ENCODE measurements around the gene SYT9.

Gene SYT9

DNA sequence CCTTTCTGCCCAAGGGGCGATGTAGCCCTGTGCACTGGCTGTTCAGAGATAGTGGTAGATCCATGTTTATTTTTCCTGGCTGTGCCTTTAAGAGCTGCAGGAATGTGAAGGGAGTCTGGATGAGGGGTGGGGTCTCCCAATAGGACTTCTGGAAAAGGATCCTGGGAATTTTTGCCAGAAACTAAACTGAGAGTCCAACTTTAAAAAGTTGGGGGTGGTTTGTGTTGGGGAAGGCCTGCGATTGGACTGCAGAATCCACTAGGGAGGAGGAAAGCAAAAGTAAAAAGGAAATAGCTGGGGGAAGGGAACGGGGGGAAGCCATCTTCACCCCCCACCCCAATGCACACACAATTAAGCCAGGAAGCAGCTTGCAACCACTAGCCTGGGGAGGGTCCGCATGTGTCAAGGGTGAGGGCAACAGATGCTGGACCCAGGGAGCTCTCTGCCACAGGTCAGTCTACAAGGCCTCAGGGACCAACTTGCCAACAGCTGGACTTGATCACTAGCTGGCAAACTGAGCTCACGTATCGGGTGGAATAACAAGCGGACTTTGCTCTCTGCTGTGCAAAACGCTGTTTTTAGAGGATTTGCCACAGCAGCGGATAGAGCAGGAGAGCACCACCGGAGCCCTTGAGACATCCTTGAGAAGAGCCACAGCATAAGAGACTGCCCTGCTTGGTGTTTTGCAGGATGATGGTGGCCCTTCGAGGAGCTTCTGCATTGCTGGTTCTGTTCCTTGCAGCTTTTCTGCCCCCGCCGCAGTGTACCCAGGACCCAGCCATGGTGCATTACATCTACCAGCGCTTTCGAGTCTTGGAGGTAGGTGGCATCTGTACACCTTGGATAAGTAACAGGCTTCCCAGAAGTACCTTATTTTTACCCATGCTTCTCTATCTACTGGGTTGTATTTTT lies 233.7 kb downstream of the SYT9 start, which contains the start of gene OLFML1:
Gene OLFML1 (plus strand): TSS at position 321 of the 912 bp plus-strand sequence. CDS start 370 bp downstream, at position 691.
- no peak within 1 kb of the TSS for H3K27ac ChIP-seq (ENCODE audit: low read depth, low read length)

DNA sequence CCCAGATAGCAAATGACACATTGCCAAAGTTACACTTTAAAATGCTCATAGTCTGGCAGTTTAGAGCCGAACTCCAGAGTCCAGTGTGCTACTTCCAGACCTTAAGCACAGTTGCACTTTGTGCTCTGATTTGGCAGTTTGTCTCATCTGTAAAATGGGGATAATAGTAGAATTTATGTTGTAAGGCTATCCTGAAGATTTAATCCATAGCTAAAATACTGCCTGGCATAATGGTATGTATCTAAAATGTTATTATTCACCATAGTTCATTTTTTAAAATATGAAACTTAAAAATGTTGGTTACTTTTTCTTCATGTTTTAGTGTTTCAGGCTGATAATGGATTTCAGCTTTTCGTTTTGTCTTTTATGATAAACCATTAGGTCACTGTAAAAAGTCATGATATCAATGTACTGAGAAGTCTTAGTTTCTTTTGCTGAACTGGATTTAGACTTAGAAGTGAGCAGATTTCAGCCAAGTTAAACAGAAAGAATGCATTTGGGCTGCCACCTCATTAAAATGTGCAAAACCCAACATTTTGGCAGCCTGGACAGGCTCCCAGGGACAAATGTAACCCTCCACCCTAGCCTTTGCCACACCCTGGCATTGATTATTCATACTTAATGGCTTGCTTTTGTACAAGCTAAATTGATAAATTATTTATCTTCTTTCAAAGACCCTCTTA lies 234.5 kb downstream of the SYT9 start:
- Histone ChIP-seq H3K9me2 (replicated peaks; ENCODE audit: control insufficient read depth, low read length) (no peaks in the 10 kb centered on the region), H3K9me3 (ENCODE audit: control insufficient read depth, insufficient read depth, low read length) (no peaks in the 10 kb centered on the region), H4K20me1 (ENCODE audit: control insufficient read depth, insufficient read depth, low read depth, low read length) (no peaks in the 10 kb centered on the region), H3K4me2 (ENCODE audit: low read length) (no peak overlapping the region), H3K27me3 (ENCODE audit: control insufficient read depth, low read length) (no peaks in the 10 kb centered on the region), H3K27ac (ENCODE audit: low read depth, low read length) (no peak overlapping the region), H3K4me3 (ENCODE audit: low read length) (no peak overlapping the region), H3K4me1 (ENCODE audit: control insufficient read depth, low read length) (no peaks in the 10 kb centered on the region), H3K36me3 (ENCODE audit: control insufficient read depth, low read length) (no peaks in the 10 kb centered on the region), H3K79me2 (ENCODE audit: control insufficient read depth, low read length) (no peaks in the 10 kb centered on the region), H3F3A (ENCODE audit: control insufficient read depth, insufficient read depth) (no peaks in the 10 kb centered on the region)
- no peak for TF ChIP-seq EZH2phosphoT487 (IDR thresholded peaks at IDR 0.05; ENCODE audit: borderline replicate concordance, low read length)
- TF ChIP-seq, protein P1, sequence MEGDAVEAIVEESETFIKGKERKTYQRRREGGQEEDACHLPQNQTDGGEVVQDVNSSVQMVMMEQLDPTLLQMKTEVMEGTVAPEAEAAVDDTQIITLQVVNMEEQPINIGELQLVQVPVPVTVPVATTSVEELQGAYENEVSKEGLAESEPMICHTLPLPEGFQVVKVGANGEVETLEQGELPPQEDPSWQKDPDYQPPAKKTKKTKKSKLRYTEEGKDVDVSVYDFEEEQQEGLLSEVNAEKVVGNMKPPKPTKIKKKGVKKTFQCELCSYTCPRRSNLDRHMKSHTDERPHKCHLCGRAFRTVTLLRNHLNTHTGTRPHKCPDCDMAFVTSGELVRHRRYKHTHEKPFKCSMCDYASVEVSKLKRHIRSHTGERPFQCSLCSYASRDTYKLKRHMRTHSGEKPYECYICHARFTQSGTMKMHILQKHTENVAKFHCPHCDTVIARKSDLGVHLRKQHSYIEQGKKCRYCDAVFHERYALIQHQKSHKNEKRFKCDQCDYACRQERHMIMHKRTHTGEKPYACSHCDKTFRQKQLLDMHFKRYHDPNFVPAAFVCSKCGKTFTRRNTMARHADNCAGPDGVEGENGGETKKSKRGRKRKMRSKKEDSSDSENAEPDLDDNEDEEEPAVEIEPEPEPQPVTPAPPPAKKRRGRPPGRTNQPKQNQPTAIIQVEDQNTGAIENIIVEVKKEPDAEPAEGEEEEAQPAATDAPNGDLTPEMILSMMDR (IDR thresholded peaks at IDR 0.05; ENCODE audit: low read depth, low read length, poor library complexity, severe bottlenecking): no peak

More for the DNA sequence above, 233.7 kb downstream of the SYT9 start, which contains the start of gene OLFML1:
- H3K79me2 ChIP-seq (ENCODE audit: control insufficient read depth, low read length): no peaks in the 10 kb centered on the region
- no peaks in the 10 kb centered on the region for H3F3A ChIP-seq (ENCODE audit: control insufficient read depth, insufficient read depth)
- no peaks in the 10 kb centered on the region for H4K20me1 ChIP-seq (ENCODE audit: control insufficient read depth, insufficient read depth, low read depth, low read length)
- TF ChIP-seq, protein P1 (IDR thresholded peaks at IDR 0.05; ENCODE audit: low read depth, low read length, poor library complexity, severe bottlenecking): no peak
- no peaks in the 10 kb centered on the region for H3K9me3 ChIP-seq (ENCODE audit: control insufficient read depth, insufficient read depth, low read length)
- no peak within 1 kb of the TSS for H3K4me2 ChIP-seq (ENCODE audit: low read length)
- no peak within 1 kb of the TSS for H3K4me3 ChIP-seq (ENCODE audit: low read length)
- no peaks in the 10 kb centered on the region for H3K27me3 ChIP-seq (ENCODE audit: control insufficient read depth, low read length)
- H3K36me3 ChIP-seq (ENCODE audit: control insufficient read depth, low read length): no peaks in the 10 kb centered on the region
- H3K9me2 ChIP-seq (replicated peaks; ENCODE audit: control insufficient read depth, low read length): no peaks in the 10 kb centered on the region
- no peaks in the 10 kb centered on the region for H3K4me1 ChIP-seq (ENCODE audit: control insufficient read depth, low read length)

DNA sequence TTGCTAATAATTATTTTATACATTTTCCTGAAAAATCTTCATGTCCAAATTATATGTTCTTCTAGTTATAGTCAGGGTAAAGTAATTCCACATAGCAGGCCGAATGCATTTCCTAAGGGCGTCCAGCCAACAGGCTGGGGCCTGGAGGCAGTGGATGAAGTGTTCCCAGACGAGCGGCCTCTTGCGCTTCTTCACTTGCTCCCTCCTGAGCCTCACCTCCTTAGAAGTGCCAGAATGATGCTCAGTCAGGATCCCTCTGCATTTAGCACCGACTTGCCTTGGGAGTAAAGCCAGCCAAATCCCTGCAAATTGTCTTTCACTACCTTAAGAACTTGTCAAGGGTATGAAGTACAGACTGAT lies 235.1 kb downstream of the SYT9 start:
- H3F3A ChIP-seq (ENCODE audit: control insufficient read depth, insufficient read depth): no peaks in the 10 kb centered on the region
- TF ChIP-seq, protein P1 (IDR thresholded peaks at IDR 0.05; ENCODE audit: low read depth, low read length, poor library complexity, severe bottlenecking): no peak
- no peak for TF ChIP-seq EZH2phosphoT487 (IDR thresholded peaks at IDR 0.05; ENCODE audit: borderline replicate concordance, low read length)
- no peak overlapping the region for H3K4me2 ChIP-seq (ENCODE audit: low read length)
- no peak overlapping the region for H3K4me3 ChIP-seq (ENCODE audit: low read length)
- H3K27ac ChIP-seq (ENCODE audit: low read depth, low read length): no peak overlapping the region
- H3K9me2 ChIP-seq (replicated peaks; ENCODE audit: control insufficient read depth, low read length): no peaks in the 10 kb centered on the region
- no peaks in the 10 kb centered on the region for H4K20me1 ChIP-seq (ENCODE audit: control insufficient read depth, insufficient read depth, low read depth, low read length)
- H3K9me3 ChIP-seq (ENCODE audit: control insufficient read depth, insufficient read depth, low read length): no peaks in the 10 kb centered on the region
- H3K4me1 ChIP-seq (ENCODE audit: control insufficient read depth, low read length): no peaks in the 10 kb centered on the region
- no peaks in the 10 kb centered on the region for H3K27me3 ChIP-seq (ENCODE audit: control insufficient read depth, low read length)
- no peaks in the 10 kb centered on the region for H3K79me2 ChIP-seq (ENCODE audit: control insufficient read depth, low read length)
- H3K36me3 ChIP-seq (ENCODE audit: control insufficient read depth, low read length): no peaks in the 10 kb centered on the region
